Spleen (tissue), 7 donors: ENCODE data around the gene CD200R1.

Source experiments
- POLR2AphosphoS5 ChIP-seq, 3 donors: sonication (generic); formaldehyde crosslinking; IDR thresholded peaks; one replicate each; pipeline ENCODE4 v1.5.1; 2017; ENCODE audit warnings: antibody characterized with exemption in 3 of 3
- TF ChIP-seq, protein P1 (sequence below), 11 experiments: fragments of 200-600 bp in 7 of 11; fragments of 450-650 bp in 4 of 11; sonication (generic) in 4 of 11; IDR thresholded peaks in 8 of 11; conservative IDR thresholded peaks in 3 of 11; 1 replicate in 7 of 11; 2 replicates in 4 of 11; pipeline versions ENCODE4 v1.4.0 to v1.8.0; 2016 to 2021; ENCODE audit warnings: antibody characterized with exemption in 11 of 11, inconsistent platforms in 4 of 11, mild to moderate bottlenecking in 1 of 11
- donor health status: DM: no; HTN: no; CAD: no; lungs with moderate emphysema.
- donor health status: DM: no; HTN: no; CAD: no.
- donor health status: DM: no; HTN: no; CAD: no.

GRCh38 chr3:113006359-113007056, 31.6 kb upstream of the CD200R1 start:
- TF ChIP-seq, protein P1, sequence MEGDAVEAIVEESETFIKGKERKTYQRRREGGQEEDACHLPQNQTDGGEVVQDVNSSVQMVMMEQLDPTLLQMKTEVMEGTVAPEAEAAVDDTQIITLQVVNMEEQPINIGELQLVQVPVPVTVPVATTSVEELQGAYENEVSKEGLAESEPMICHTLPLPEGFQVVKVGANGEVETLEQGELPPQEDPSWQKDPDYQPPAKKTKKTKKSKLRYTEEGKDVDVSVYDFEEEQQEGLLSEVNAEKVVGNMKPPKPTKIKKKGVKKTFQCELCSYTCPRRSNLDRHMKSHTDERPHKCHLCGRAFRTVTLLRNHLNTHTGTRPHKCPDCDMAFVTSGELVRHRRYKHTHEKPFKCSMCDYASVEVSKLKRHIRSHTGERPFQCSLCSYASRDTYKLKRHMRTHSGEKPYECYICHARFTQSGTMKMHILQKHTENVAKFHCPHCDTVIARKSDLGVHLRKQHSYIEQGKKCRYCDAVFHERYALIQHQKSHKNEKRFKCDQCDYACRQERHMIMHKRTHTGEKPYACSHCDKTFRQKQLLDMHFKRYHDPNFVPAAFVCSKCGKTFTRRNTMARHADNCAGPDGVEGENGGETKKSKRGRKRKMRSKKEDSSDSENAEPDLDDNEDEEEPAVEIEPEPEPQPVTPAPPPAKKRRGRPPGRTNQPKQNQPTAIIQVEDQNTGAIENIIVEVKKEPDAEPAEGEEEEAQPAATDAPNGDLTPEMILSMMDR (IDR thresholded peaks at IDR 0.05 in 8 of 11, conservative IDR thresholded peaks at IDR 0.05 in 3 of 11): no peak
- TF ChIP-seq POLR2AphosphoS5 (IDR thresholded peaks at IDR 0.05): no peak
